ENCODE results near the gene UBE2Q2. TPM values are rescaled to one million over a fixed set of nuclear protein-coding genes. Genes with fewer than 3 reads are reported as not detected.
"Not testable (repeated sequence)": the region's sequence is repeated elsewhere in the genome, so short reads cannot be mapped to it uniquely, and the experiment has no call there.

Gene UBE2Q2
- total and polyA plus RNA-seq, 9 of the 15 experiments (the other 6 are each of a cell fraction or from before 2014, with no cell fraction given): 6.2 to 24.0 (median 16.2) TPM

GRCh38 chr15:75905231-75905630 is 62.0 kb downstream of the UBE2Q2 start:
- TF ChIP-seq VEZF1 (CRISPR knock-in tag; IDR thresholded peaks at IDR 0.05): no peak
- peak in 1 of 2 experiments; percentile 57; a peak in 1 of 4 replicates for TF ChIP-seq FOXA3 (CRISPR knock-in tag; conservative IDR thresholded peaks at IDR 0.05 in 1 of 2, IDR thresholded peaks at IDR 0.05 in 1 of 2)
- no peak for TF ChIP-seq TAL1 (IDR thresholded peaks at IDR 0.05)
- Histone ChIP-seq H3K36me3 (ENCODE audit: control insufficient read depth, insufficient read depth, low read length) (peaks cover 61% of the 10 kb centered on the region), H3K9me3 (replicated peaks; ENCODE audit: control insufficient read depth, insufficient read depth, low read depth, low read length) (no peaks in the 10 kb centered on the region), H3K79me2 (ENCODE audit: control insufficient read depth, insufficient read depth, low read length) (peaks cover 61% of the 10 kb centered on the region), H3K27ac (ENCODE audit: extremely low read depth, low read depth, low read length) (peak overlapping the region; percentile 38; the same call in 2 of the 3 replicates), H3K27me3 (ENCODE audit: control insufficient read depth in 2 of 2, insufficient read depth in 2 of 2, low read length in 2 of 2) (no peaks in the 10 kb centered on the region), H2AFZ (ENCODE audit: low read depth, low read length) (no peak overlapping the region), H3K4me2 (ENCODE audit: insufficient read depth, low read length) (peak overlapping the region; percentile 75), H3K9me1 (ENCODE audit: control insufficient read depth, insufficient read depth, low read length) (no peaks in the 10 kb centered on the region), H3K4me1 (replicated peaks in 1 of 2; ENCODE audit: control insufficient read depth in 2 of 2, insufficient read depth in 2 of 2, low read length in 2 of 2) (peaks cover 19 to 25% of the 10 kb centered on the region in 2 experiments), H3K4me3 (peak overlapping the region; percentile 89), H4K20me1 (replicated peaks; ENCODE audit: control insufficient read depth, insufficient read depth, low read length) (no peaks in the 10 kb centered on the region), H3K9ac (ENCODE audit: insufficient read depth in 1 of 2, low read depth in 2 of 2, low read length in 2 of 2) (peak overlapping the region; percentile 46 to 70; a peak in 3 of 4 replicates)
- no TSS peak for BruUV-seq (replicated peaks)
- ChIA-PET CTCF (ENCODE audit: low intra/inter-chr PET ratio) (interaction anchor here (0.6 kb wide), 1 partner anchor 393 kb away, joined by 4 read pairs; no protein-coding TSS in a partner anchor), POLR2A (no interaction called here)
- in situ Hi-C loops (cut with MboI) (no loop called here), intact Hi-C loops (cut with micrococcal nuclease) (no loop called here)
- WGBS (ENCODE audit: insufficient coverage, low coverage, missing lambda C conversion rate): 35% methylated on average over 5 of the region's 5 CpGs
- FAIRE-seq: no peak
- no peak for DNase-seq (ENCODE audit: extremely low read depth in 1 of 4, low spot score in 3 of 4)
- no peak for ATAC-seq

- intact Hi-C loops (cut with micrococcal nuclease); BruUV-seq (replicated peaks); H4K20me1 ChIP-seq (replicated peaks; ENCODE audit: control insufficient read depth, insufficient read depth, low read length); H3K27me3 ChIP-seq (ENCODE audit: control insufficient read depth in 2 of 2, insufficient read depth in 2 of 2, low read length in 2 of 2); CTCF ChIA-PET (ENCODE audit: low intra/inter-chr PET ratio); H2AFZ ChIP-seq (ENCODE audit: low read depth, low read length); H3K27ac ChIP-seq (ENCODE audit: extremely low read depth, low read depth, low read length); H3K9me1 ChIP-seq (ENCODE audit: control insufficient read depth, insufficient read depth, low read length); in situ Hi-C loops (cut with MboI); H3K9ac ChIP-seq (ENCODE audit: insufficient read depth in 1 of 2, low read depth in 2 of 2, low read length in 2 of 2); ATAC-seq; H3K4me1 ChIP-seq (replicated peaks in 1 of 2; ENCODE audit: control insufficient read depth in 2 of 2, insufficient read depth in 2 of 2, low read length in 2 of 2); H3K9me3 ChIP-seq (replicated peaks; ENCODE audit: control insufficient read depth, insufficient read depth, low read depth, low read length); H3K4me2 ChIP-seq (ENCODE audit: insufficient read depth, low read length); FAIRE-seq; DNase-seq (ENCODE audit: extremely low read depth in 1 of 4, low spot score in 3 of 4); H3K4me3 ChIP-seq: not testable (repeated sequence)
- peak in 1 of 2 experiments; percentile 93 for TF ChIP-seq AFF1 (IDR thresholded peaks at IDR 0.05; ENCODE audit: low read depth in 1 of 2, partially characterized antibody in 2 of 2)
- POLR2A ChIA-PET: interaction anchor here (0.7 kb wide), 1 partner anchor 85 kb away, joined by 3 read pairs; no protein-coding TSS in a partner anchor
- H3K36me3 ChIP-seq (ENCODE audit: control insufficient read depth, insufficient read depth, low read length): peaks cover 71% of the 10 kb centered on the region
- H3K79me2 ChIP-seq (ENCODE audit: control insufficient read depth, insufficient read depth, low read length): peaks cover 69% of the 10 kb centered on the region
- WGBS (ENCODE audit: insufficient coverage, low coverage, missing lambda C conversion rate): 93% methylated on average over 3 of the region's 3 CpGs
Observed at GRCh38 chr15:75910355-75910754, 67.1 kb downstream of the UBE2Q2 start.

Measured in K562 (cell line).